HL-60 (cell line): ENCODE measurements around the gene RHNO1.

ENCODE experiments used
- DNase-seq, 2 experiments: peaks; one replicate each; pipeline ENCODE4 v3.0.0-alpha.2; 2010 to 2020; ENCODE audit warnings: low read depth in 1 of 2, low spot score in 1 of 2
- H3K27ac ChIP-seq: fragments of 250-450 bp; sonication (Bioruptor Pico); replicated peaks from 2 replicates; pipeline ENCODE4 v1.5.1; 2020; ENCODE audit warnings: mild to moderate bottlenecking, moderate library complexity
- H3K27me3 ChIP-seq: fragments of 250-450 bp; sonication (Bioruptor Pico); 2 replicates; pipeline ENCODE4 v1.5.1; 2021; ENCODE audit warnings: mild to moderate bottlenecking, moderate library complexity; ENCODE audit not compliant: insufficient read depth, poor library complexity, severe bottlenecking
- H3K4me3 ChIP-seq: replicated peaks from 2 replicates; pipeline ENCODE4 v1.5.1; 2011; ENCODE audit warnings: mild to moderate bottlenecking, control low read depth, low read length; ENCODE audit not compliant: insufficient read depth
- GABPA ChIP-seq: IDR thresholded peaks from 2 replicates; pipeline ENCODE4 v1.6.1; 2012; ENCODE audit warnings: low read depth
- POLR2AphosphoS5 ChIP-seq: IDR thresholded peaks from 2 replicates; pipeline ENCODE4 v1.6.1; 2012; ENCODE audit warnings: low read depth
- SPI1 ChIP-seq: IDR thresholded peaks from 2 replicates; pipeline ENCODE4 v1.6.1; 2012; ENCODE audit warnings: low read depth, mild to moderate bottlenecking, borderline replicate concordance
- TF ChIP-seq, protein P1 (sequence below): IDR thresholded peaks from 2 replicates; pipeline ENCODE4 v1.6.1; 2012; ENCODE audit warnings: low read depth; ENCODE audit not compliant: insufficient replicate concordance
- TF ChIP-seq, protein P2 (sequence below): IDR thresholded peaks from one replicate; pipeline ENCODE4 v1.5.1; 2011; ENCODE audit warnings: low read length, control low read depth, inconsistent platforms; ENCODE audit not compliant: insufficient read depth

Gene RHNO1

DNA sequence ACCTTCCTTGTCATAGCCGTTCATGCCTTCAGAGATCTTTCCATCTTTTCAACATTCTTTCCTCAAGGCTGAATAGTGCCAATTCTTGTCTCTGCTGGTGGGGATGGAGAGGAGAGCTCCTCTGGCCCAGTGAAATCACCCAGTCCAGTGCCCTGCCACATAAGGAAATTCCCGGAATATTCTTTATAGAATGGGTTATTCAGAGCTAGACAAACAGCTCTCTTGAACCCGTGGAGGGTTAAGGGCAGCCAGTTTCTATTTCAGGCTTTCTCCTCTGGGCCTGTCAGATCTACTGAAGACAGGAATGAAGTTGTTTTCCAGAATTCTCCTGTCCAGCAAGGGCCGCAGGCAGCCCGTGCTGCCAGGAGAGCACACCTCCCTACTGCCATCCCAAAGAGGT lies 34.1 kb upstream of the RHNO1 start:
- Histone ChIP-seq H3K27ac (no peak overlapping the region), H3K27me3 (no peaks in the 10 kb centered on the region), H3K4me3 (no peak overlapping the region)
- no peak for DNase-seq
- TF ChIP-seq, protein P1, sequence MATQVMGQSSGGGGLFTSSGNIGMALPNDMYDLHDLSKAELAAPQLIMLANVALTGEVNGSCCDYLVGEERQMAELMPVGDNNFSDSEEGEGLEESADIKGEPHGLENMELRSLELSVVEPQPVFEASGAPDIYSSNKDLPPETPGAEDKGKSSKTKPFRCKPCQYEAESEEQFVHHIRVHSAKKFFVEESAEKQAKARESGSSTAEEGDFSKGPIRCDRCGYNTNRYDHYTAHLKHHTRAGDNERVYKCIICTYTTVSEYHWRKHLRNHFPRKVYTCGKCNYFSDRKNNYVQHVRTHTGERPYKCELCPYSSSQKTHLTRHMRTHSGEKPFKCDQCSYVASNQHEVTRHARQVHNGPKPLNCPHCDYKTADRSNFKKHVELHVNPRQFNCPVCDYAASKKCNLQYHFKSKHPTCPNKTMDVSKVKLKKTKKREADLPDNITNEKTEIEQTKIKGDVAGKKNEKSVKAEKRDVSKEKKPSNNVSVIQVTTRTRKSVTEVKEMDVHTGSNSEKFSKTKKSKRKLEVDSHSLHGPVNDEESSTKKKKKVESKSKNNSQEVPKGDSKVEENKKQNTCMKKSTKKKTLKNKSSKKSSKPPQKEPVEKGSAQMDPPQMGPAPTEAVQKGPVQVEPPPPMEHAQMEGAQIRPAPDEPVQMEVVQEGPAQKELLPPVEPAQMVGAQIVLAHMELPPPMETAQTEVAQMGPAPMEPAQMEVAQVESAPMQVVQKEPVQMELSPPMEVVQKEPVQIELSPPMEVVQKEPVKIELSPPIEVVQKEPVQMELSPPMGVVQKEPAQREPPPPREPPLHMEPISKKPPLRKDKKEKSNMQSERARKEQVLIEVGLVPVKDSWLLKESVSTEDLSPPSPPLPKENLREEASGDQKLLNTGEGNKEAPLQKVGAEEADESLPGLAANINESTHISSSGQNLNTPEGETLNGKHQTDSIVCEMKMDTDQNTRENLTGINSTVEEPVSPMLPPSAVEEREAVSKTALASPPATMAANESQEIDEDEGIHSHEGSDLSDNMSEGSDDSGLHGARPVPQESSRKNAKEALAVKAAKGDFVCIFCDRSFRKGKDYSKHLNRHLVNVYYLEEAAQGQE: no peak
- TF ChIP-seq POLR2AphosphoS5 (no peak), GABPA (no peak), SPI1 (no peak)
- TF ChIP-seq, protein P2, sequence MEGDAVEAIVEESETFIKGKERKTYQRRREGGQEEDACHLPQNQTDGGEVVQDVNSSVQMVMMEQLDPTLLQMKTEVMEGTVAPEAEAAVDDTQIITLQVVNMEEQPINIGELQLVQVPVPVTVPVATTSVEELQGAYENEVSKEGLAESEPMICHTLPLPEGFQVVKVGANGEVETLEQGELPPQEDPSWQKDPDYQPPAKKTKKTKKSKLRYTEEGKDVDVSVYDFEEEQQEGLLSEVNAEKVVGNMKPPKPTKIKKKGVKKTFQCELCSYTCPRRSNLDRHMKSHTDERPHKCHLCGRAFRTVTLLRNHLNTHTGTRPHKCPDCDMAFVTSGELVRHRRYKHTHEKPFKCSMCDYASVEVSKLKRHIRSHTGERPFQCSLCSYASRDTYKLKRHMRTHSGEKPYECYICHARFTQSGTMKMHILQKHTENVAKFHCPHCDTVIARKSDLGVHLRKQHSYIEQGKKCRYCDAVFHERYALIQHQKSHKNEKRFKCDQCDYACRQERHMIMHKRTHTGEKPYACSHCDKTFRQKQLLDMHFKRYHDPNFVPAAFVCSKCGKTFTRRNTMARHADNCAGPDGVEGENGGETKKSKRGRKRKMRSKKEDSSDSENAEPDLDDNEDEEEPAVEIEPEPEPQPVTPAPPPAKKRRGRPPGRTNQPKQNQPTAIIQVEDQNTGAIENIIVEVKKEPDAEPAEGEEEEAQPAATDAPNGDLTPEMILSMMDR: no peak

GRCh38 chr12:2844786-2845185 lies 32.2 kb upstream of the RHNO1 start:
- TF ChIP-seq POLR2AphosphoS5: 0 out of 2 replicates have a peak, but pooled peaks have one; percentile 16
- TF ChIP-seq SPI1: no peak
- no peak overlapping the region for H3K4me3 ChIP-seq
- H3K27me3 ChIP-seq: no peaks in the 10 kb centered on the region
- no peak for DNase-seq
- no peak overlapping the region for H3K27ac ChIP-seq

- no peak for DNase-seq
- no peak overlapping the region for H3K27ac ChIP-seq
- H3K4me3 ChIP-seq: no peak overlapping the region
Measured at GRCh38 chr12:2845280-2845679, 31.7 kb upstream of the RHNO1 start.

DNA sequence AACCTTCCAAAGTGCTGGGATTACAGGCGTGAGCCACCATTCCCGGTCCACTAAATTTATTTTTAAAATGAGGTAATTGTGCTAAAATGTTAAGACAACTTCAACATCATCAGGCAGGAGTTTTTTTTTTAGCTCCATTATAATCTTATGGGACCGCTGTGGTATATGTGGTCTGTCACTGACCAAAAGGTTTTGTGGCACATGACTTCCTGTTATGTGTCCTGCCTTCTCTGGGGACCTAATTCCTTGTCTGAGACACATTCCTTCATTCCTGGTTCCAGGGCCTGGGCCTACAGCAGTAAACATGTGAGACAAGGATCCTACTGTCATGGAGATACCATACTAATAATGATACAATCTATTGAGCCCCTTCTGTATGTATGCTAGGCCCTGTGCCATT lies 25.1 kb upstream of the RHNO1 start:
- H3K27ac ChIP-seq: no peak overlapping the region
- no peaks in the 10 kb centered on the region for H3K27me3 ChIP-seq
- H3K4me3 ChIP-seq: no peak overlapping the region
- TF ChIP-seq POLR2AphosphoS5 (no peak), GABPA (no peak), SPI1 (no peak)
- TF ChIP-seq, protein P2: no peak
- TF ChIP-seq, protein P1: no peak
- no peak for DNase-seq

More at GRCh38 chr12:2845280-2845679, 31.7 kb upstream of the RHNO1 start:
- H3K27me3 ChIP-seq: no peaks in the 10 kb centered on the region
- TF ChIP-seq POLR2AphosphoS5 (no peak), GABPA (no peak), SPI1 (no peak)
- TF ChIP-seq, protein P1: no peak
- TF ChIP-seq, protein P2: no peak
